Measurements from ENCODE around the gene BLVRB.
A peak's percentile ranks its signal among the peaks of the same experiment; 100 is the strongest.

BLVRB gene

GRCh38 chr19:40398417-40399131 lies 67.0 kb downstream of the BLVRB start:
- peak; percentile 66 for DNase-seq

Data from effector CD8-positive, alpha-beta T cell (primary cell).